ENCODE results near the gene B3GALT5. TPM values are rescaled to one million over a fixed set of nuclear protein-coding genes. Genes with fewer than 3 reads are reported as not detected.

The B3GALT5 gene
- total RNA-seq, 2 donors from 2014 or later = 0.14 TPM; not detected in 1

- H3K36me3 ChIP-seq = no peaks in the 10 kb centered on the region
- H3K4me3 ChIP-seq = no peak overlapping the region
- no peak for DNase-seq (ENCODE audit: low spot score)
- no peak for TF ChIP-seq CTCF (IDR thresholded peaks at IDR 0.05)
- no peak for ATAC-seq (ENCODE audit: insufficient number of reproducible peaks, low FRiP score, low read depth)
- H3K27ac ChIP-seq = no peak overlapping the region
- no peaks in the 10 kb centered on the region for H3K27me3 ChIP-seq (replicated peaks; ENCODE audit: insufficient read depth)
- H3K9me3 ChIP-seq = no peaks in the 10 kb centered on the region
- no peaks in the 10 kb centered on the region for H3K4me1 ChIP-seq (ENCODE audit: control insufficient read depth in 1 of 2, low read depth in 2 of 2)
Measured at GRCh38 chr21:39712976-39713375, 100.2 kb downstream of the B3GALT5 start.

GRCh38 chr21:39713905-39714304 lies 101.2 kb downstream of the B3GALT5 start:
- no peaks in the 10 kb centered on the region for H3K36me3 ChIP-seq
- H3K27ac ChIP-seq = no peak overlapping the region
- ATAC-seq (ENCODE audit: insufficient number of reproducible peaks, low FRiP score, low read depth) (no peak), DNase-seq (ENCODE audit: low spot score) (no peak)
- no peak for TF ChIP-seq CTCF (IDR thresholded peaks at IDR 0.05)
- no peaks in the 10 kb centered on the region for H3K4me1 ChIP-seq (ENCODE audit: control insufficient read depth in 1 of 2, low read depth in 2 of 2)
- no peak overlapping the region for H3K4me3 ChIP-seq
- H3K9me3 ChIP-seq = no peaks in the 10 kb centered on the region
- no peaks in the 10 kb centered on the region for H3K27me3 ChIP-seq (replicated peaks; ENCODE audit: insufficient read depth)

GRCh38 chr21:39714331-39714730 lies 101.6 kb downstream of the B3GALT5 start:
- Histone ChIP-seq H3K27ac (no peak overlapping the region), H3K4me1 (ENCODE audit: control insufficient read depth in 1 of 2, low read depth in 2 of 2) (no peaks in the 10 kb centered on the region), H3K9me3 (no peaks in the 10 kb centered on the region), H3K27me3 (replicated peaks; ENCODE audit: insufficient read depth) (no peaks in the 10 kb centered on the region), H3K36me3 (no peaks in the 10 kb centered on the region), H3K4me3 (no peak overlapping the region)
- no peak for TF ChIP-seq CTCF (IDR thresholded peaks at IDR 0.05)
- ATAC-seq (ENCODE audit: insufficient number of reproducible peaks, low FRiP score, low read depth) = no peak
- DNase-seq (ENCODE audit: low spot score) = no peak

- H3K9me3 ChIP-seq = no peaks in the 10 kb centered on the region
- ATAC-seq (ENCODE audit: insufficient number of reproducible peaks, low FRiP score, low read depth) (no peak), DNase-seq (ENCODE audit: low spot score) (no peak)
- no peak overlapping the region for H3K27ac ChIP-seq
- H3K4me3 ChIP-seq = no peak overlapping the region
- peak; percentile 69 for TF ChIP-seq CTCF (IDR thresholded peaks at IDR 0.05)
- no peaks in the 10 kb centered on the region for H3K4me1 ChIP-seq (ENCODE audit: control insufficient read depth in 1 of 2, low read depth in 2 of 2)
- no peaks in the 10 kb centered on the region for H3K36me3 ChIP-seq
- no peaks in the 10 kb centered on the region for H3K27me3 ChIP-seq (replicated peaks; ENCODE audit: insufficient read depth)
Measured at GRCh38 chr21:39715804-39716397, 103.2 kb downstream of the B3GALT5 start.

GRCh38 chr21:39720126-39720778 lies 107.5 kb downstream of the B3GALT5 start:
- no peaks in the 10 kb centered on the region for H3K4me1 ChIP-seq (ENCODE audit: control insufficient read depth in 1 of 2, low read depth in 2 of 2)
- H3K36me3 ChIP-seq = no peaks in the 10 kb centered on the region
- no peaks in the 10 kb centered on the region for H3K27me3 ChIP-seq (replicated peaks; ENCODE audit: insufficient read depth)
- TF ChIP-seq CTCF (IDR thresholded peaks at IDR 0.05) = no peak
- DNase-seq (ENCODE audit: low spot score) = no peak
- no peak overlapping the region for H3K27ac ChIP-seq
- ATAC-seq (ENCODE audit: insufficient number of reproducible peaks, low FRiP score, low read depth) = no peak
- no peak overlapping the region for H3K4me3 ChIP-seq
- H3K9me3 ChIP-seq = no peaks in the 10 kb centered on the region

All from thoracic aorta (tissue), 2 donors.